GM12891 (cell line): ENCODE results near the gene FGD3.

ENCODE experiments used
- DNase-seq: peaks from one replicate; pipeline ENCODE4 v3.0.0; 2011; ENCODE audit warnings: low spot score; ENCODE audit not compliant: insufficient read length
- FAIRE-seq: peaks from 2 replicates; lab custom pipeline; 2011; peaks lifted over from hg19 to GRCh38; lab: Jason Lieb, UNC
- PAX5 ChIP-seq: IDR thresholded peaks from 2 replicates; pipeline ENCODE4 v1.6.1; 2011; ENCODE audit warnings: low read length, moderate library complexity, mild to moderate bottlenecking; ENCODE audit not compliant: insufficient read depth, severe bottlenecking
- POLR2A ChIP-seq: IDR thresholded peaks from 2 replicates; pipeline ENCODE4 v1.6.1; 2011; ENCODE audit warnings: low read depth, low read length, control low read depth
- POLR2AphosphoS5 ChIP-seq: IDR thresholded peaks from 2 replicates; pipeline ENCODE4 v1.6.1; 2011; ENCODE audit warnings: low read depth, low read length, control low read depth
- POU2F2 ChIP-seq: IDR thresholded peaks from 2 replicates; pipeline ENCODE4 v1.6.1; 2011; ENCODE audit warnings: low read depth, mild to moderate bottlenecking, control low read depth, low read length, moderate library complexity
- SPI1 ChIP-seq: IDR thresholded peaks from 2 replicates; pipeline ENCODE4 v1.6.1; 2011; ENCODE audit warnings: low read depth, low read length, control low read depth
- TAF1 ChIP-seq: IDR thresholded peaks from 2 replicates; pipeline ENCODE4 v1.6.1; 2011; ENCODE audit warnings: low read depth, low read length, control low read depth

FGD3 gene

DNA sequence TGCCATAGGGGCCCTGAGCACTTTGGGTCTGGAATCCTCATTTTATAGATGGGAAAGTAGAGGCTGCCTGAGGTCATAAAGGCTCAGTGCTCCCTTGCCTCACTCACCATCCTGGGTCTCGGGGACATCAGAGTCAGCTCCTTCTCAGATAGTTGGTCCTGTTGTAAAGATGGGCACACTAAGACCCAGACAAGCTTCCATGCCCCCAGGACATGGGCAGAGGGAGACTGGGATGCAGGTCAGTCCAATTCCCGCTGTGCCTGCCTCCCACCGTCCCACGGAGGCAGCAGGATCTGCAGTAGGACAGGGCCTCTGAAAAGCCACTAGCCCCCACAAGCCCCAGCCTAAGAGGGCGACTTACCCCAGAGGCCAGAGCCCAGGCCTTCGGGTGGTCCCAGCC, 92.1 kb downstream of the FGD3 start:
- DNase-seq = no peak
- TF ChIP-seq PAX5 (no peak), POLR2A (no peak), SPI1 (no peak), POLR2AphosphoS5 (no peak), TAF1 (no peak)
- no peak for FAIRE-seq

DNA sequence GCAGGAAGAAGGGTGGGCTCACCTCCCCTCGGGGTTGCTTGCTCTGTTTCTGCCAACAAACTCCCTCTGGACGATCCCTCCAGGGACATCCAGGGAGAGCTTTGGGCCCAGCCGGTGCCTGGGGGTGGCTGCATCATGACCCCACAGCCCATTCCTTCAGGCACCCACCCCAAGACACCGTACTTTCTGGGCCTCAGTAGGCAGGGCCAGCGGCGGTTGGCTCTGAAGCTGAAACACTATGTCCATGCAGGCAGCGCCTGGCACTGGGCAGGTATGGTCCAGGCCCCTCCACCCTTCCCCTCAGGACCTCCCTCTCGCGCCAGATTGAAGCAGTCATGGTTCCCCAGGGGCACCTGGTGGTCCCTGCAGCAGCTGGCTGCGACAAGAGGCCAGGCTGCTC, 92.7 kb downstream of the FGD3 start:
- TF ChIP-seq POU2F2 = no peak
- no peak for TF ChIP-seq PAX5
- TF ChIP-seq POLR2AphosphoS5 = no peak
- no peak for TF ChIP-seq TAF1
- TF ChIP-seq SPI1 = no peak
- no peak for TF ChIP-seq POLR2A
- FAIRE-seq (no peak), DNase-seq (no peak)

DNA sequence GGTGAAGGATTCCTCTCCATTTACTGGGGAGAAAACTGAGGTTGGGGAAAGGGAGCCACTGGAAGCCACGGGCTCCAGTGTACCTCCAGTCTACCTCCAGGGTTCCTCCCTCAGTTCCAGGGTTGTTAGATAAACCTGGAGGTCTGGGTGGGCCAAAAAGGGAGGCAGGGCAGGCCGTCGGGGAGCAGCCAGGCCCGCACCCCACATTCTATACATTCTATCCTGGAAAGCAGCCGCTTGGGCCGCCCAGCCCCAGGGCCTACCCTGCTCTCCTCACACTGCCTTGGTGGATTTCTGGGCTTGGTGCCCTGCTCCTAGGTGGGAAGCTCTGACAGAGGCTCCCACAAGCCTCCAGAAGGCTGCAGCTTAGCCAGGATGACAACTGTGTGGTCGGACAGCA, 93.1 kb downstream of the FGD3 start:
- FAIRE-seq (no peak), DNase-seq (no peak)
- no peak for TF ChIP-seq POU2F2
- TF ChIP-seq TAF1 = no peak
- TF ChIP-seq POLR2A = no peak
- TF ChIP-seq POLR2AphosphoS5 = no peak
- no peak for TF ChIP-seq SPI1
- no peak for TF ChIP-seq PAX5

DNA sequence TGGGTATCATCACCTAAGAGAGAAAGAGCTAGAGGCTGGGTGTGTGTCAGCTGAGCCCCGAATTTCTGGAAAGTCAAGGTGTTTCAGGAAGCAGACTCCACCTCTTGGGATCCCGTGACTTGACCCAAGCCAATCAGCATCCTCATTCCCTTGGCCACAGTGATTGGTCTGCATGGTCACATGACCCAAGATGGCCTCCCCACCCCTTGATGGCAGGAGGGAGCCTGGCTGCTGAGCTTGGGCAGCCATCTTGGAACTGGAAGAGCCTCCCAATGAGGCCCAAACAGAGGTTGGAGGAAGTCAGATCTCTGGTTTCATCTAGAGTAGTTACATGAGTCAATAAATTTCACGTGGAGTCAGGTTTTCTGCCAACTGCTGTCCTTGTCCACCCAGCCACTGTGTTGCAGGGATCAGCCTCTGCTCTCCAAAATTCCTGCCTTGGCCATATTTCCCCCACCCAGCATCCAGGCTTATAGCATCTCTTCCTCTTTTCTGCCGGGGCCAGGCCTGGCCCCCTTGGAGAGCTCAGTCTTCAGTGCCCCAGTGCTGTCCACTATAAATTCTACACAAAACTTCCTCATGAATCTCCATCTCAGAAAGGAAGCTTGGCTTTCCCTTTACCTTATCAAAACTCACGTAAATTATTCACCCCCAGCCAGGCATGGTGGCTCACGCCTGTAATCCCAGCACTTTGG, 93.9 kb downstream of the FGD3 start:
- no peak for DNase-seq
- TF ChIP-seq POLR2AphosphoS5 (no peak), SPI1 (no peak), PAX5 (no peak), TAF1 (no peak), POU2F2 (no peak), POLR2A (no peak)
- FAIRE-seq = no peak

DNA sequence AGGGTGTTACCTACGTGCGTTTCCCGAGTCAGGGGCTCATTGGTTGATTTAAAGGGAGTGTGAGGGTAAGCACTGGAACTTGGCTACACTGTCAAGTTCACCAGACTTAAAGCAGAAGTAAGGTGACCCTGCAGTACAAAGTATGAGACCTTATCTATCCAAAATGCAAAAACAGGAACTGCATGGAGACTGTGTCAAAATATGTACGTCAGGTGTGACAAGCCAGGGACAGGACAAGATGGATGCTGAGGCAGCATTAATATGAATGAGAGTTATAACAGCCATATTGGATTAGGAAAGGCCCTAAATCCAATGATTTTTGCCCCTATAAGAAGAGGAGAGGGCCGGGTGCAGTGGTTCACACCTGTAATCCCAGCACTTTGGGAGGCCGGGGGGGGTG, 95.8 kb downstream of the FGD3 start:
- no peak for FAIRE-seq
- TF ChIP-seq POU2F2 (no peak), SPI1 (peak; percentile 63), POLR2A (no peak), TAF1 (no peak), PAX5 (no peak), POLR2AphosphoS5 (no peak)
- no peak for DNase-seq

DNA sequence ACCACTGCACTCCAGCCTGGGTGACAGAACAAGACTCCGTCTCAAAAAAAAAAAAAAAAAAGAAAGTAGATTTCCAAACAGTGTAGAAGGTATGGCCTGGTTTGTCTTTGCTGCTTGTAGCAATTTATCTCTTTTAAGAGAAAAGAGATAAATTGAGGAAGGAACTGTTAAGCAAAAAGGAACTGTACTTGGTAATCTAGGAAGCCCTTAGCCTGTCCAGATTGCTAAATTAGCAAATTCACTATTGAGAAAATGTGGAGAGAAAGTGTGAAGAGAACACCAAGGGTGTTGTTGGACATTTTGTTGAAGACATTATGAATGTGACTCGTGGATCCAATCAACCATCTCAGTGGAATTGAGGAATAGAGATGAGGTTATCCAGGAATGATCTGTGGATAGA, 98.2 kb downstream of the FGD3 start:
- DNase-seq (no peak), FAIRE-seq (no peak)
- TF ChIP-seq PAX5 (no peak), POU2F2 (no peak), POLR2AphosphoS5 (no peak), TAF1 (no peak), SPI1 (no peak), POLR2A (no peak)

DNA sequence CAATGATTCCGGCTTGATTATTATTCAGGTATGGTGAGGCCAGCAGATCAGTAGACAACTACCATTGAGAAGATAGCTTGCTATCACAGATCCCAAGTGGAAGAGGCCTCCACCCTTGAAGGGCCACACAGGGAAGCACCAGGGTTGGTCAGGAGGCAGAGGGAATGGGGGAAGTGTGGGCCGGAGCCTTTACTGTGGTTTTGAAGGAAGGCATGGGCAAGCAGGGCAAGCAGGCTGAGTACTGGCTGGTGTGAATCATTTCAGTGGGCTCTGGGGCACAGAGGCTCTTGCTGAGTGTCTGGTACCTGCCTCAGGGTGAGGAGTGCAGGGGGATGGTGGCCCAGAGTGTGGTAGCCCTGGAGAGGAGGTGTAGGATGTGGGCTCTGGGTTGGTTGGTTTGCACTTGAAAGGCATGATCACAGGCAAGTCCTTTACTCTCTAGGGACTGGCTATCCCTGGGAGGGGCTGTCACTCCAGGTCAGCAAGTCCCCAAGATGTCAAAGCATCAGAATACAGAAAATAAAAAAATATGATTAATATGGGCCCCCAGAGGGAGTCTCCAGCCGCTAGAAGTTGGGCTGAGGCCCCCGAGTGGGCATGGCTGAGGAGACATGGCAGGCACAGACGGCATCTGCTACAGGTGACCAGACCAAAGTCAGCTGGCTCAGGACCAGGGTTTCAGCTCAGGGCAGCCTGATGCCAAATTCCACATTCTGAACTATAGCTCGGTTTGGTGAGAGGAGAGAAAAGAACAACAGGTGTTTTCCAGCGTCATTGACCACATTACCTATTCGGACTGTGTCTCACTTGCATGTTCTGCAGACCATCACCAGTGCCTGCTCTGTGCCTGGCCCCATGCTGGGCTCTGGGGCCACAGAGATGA, 101.5 kb downstream of the FGD3 start:
- DNase-seq (no peak), FAIRE-seq (no peak)
- no peak for TF ChIP-seq PAX5
- no peak for TF ChIP-seq POLR2A
- no peak for TF ChIP-seq TAF1
- no peak for TF ChIP-seq SPI1
- no peak for TF ChIP-seq POU2F2
- no peak for TF ChIP-seq POLR2AphosphoS5

DNA sequence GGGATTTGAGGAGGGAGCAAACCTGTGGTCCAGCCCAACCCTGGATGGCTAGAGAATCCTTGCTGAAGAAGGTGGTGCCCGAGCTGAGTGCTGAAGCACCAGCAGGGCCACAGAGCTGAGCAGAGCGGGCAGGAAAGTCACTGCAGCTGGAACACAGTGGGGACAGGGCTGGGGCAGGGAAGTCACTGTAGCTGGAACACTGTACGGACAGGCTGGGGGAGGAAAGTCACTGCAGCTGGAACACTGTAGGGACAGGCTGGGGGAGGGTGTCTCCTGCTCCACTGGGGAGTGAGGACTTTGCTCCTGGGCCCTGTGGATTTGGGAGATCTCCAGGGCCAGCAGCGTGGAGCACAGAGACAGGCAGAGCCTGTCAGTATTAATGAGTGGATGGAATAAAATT, 102.2 kb downstream of the FGD3 start:
- DNase-seq (no peak), FAIRE-seq (no peak)
- TF ChIP-seq POLR2A (no peak), POLR2AphosphoS5 (no peak), PAX5 (no peak), POU2F2 (no peak), SPI1 (no peak), TAF1 (no peak)

DNA sequence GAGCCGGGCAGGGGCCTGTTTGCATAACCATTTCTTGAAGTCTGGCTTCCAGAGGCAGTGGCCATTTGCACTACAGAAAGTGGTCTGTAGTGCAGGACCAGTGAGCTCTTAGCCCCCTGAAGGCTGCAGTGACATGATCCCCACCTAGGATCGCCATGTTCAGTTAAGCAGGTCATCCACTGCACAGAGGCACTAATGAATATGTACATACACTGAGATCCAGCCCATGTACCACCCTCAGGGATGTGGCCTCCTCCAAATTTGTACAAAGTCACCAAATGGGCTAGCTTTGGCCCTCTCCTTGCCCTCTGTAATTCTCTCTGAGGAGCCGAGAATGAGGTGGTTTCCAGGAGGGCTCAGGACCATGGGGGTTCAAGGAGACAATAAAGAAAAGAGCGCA, 102.9 kb downstream of the FGD3 start:
- FAIRE-seq (no peak), DNase-seq (no peak)
- no peak for TF ChIP-seq PAX5
- no peak for TF ChIP-seq SPI1
- no peak for TF ChIP-seq TAF1
- no peak for TF ChIP-seq POLR2AphosphoS5
- no peak for TF ChIP-seq POU2F2
- TF ChIP-seq POLR2A = no peak
